Lower leg skin (tissue), 3 donors: Measurements from ENCODE around the gene GPR78.

Experiments used
- CTCF ChIP-seq, 3 donors: fragments of 450-650 bp; IDR thresholded peaks; one replicate each; pipeline ENCODE4 v1.5.1; 2016; ENCODE audit warnings: antibody characterized with exemption in 3 of 3, mild to moderate bottlenecking in 3 of 3, moderate library complexity in 2 of 3
- POLR2A ChIP-seq, 2 donors: fragments of 450-650 bp; IDR thresholded peaks; one replicate each; pipeline ENCODE4 v1.6.1; 2016 to 2017; ENCODE audit warnings: antibody characterized with exemption in 2 of 2, mild to moderate bottlenecking in 1 of 2, moderate library complexity in 1 of 2

- no peak for TF ChIP-seq POLR2A (IDR thresholded peaks at IDR 0.05)
- TF ChIP-seq CTCF (IDR thresholded peaks at IDR 0.05): no peak
These were observed 10.0 kb upstream of the GPR78 start for GRCh38 chr4:8570201-8570600.
